ENCODE results near the gene PDSS2. TPM values are rescaled to one million over a fixed set of nuclear protein-coding genes. Genes with fewer than 3 reads are reported as not detected.
"Not testable (repeated sequence)": the region's sequence is repeated elsewhere in the genome, so short reads cannot be mapped to it uniquely, and the experiment has no call there.

PDSS2 gene
- total RNA-seq, 2 donors from 2014 or later, result 6.2 to 10.9 TPM

DNA sequence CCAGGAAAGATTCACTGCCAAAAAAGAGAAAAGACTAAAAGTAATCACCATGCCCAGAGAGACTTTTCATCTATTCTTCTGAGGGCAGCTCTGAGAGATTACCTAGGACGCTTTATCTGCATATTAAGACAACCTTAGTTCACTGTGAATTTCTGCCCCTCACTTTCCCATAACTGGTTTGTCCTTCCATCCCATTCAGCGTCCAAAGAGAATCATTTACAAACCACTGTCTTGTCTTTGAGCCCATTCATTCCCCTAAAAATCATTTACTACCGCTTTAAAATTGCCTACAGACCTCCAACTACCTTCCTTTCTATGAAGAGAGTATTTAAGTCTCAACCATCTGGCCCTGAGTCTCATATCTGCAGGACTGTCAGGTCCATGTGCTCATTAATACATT, 149.0 kb downstream of the PDSS2 start:
- DNase-seq, result no peak
- H3K4me3 ChIP-seq, result no peak overlapping the region
- no peak overlapping the region for H3K27ac ChIP-seq
- TF ChIP-seq POLR2A (IDR thresholded peaks at IDR 0.05), result no peak
- 96 to 100% methylated on average over 3 of the region's 3 CpGs for WGBS, 2 donors
- H3K4me1 ChIP-seq, result peaks cover 7% of the 10 kb centered on the region
- no peaks in the 10 kb centered on the region for H3K36me3 ChIP-seq (replicated peaks in 1 of 2; ENCODE audit: insufficient read depth in 1 of 2, low read depth in 2 of 2)
- H3K27me3 ChIP-seq, result no peaks in the 10 kb centered on the region
- intact Hi-C loops (cut with DNase I), result no loop called here
- H3K9me3 ChIP-seq, result no peaks in the 10 kb centered on the region
- no peak for ATAC-seq

DNA sequence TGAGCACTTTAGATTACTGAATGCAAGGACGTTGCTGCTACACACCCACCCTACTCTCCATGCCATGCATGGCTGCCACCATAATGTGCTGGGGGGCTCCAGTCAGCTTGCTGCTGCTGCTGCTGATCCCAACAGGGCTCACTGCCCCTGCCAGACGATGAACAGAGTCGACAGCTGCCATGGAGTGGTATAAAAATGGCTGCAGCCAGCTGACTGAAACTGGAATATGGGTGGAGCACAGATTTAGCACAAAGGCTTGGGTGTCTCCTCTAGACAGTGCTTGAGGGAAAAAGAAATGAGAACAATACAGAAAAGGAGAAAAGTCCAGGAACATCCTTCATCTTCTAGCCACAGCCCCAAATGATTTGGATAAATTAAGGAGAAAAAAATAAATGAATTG, 150.7 kb downstream of the PDSS2 start:
- WGBS, 2 donors, result 88 to 92% methylated on average over 3 of the region's 3 CpGs
- Histone ChIP-seq H3K9me3 (no peaks in the 10 kb centered on the region), H3K27ac (no peak overlapping the region), H3K36me3 (replicated peaks in 1 of 2; ENCODE audit: insufficient read depth in 1 of 2, low read depth in 2 of 2) (no peaks in the 10 kb centered on the region), H3K27me3 (no peaks in the 10 kb centered on the region), H3K4me1 (no peaks in the 10 kb centered on the region), H3K4me3 (no peak overlapping the region)
- intact Hi-C loops (cut with DNase I), result no loop called here
- DNase-seq (no peak), ATAC-seq (no peak)
- no peak for TF ChIP-seq POLR2A (IDR thresholded peaks at IDR 0.05)
- TF ChIP-seq, protein P1, sequence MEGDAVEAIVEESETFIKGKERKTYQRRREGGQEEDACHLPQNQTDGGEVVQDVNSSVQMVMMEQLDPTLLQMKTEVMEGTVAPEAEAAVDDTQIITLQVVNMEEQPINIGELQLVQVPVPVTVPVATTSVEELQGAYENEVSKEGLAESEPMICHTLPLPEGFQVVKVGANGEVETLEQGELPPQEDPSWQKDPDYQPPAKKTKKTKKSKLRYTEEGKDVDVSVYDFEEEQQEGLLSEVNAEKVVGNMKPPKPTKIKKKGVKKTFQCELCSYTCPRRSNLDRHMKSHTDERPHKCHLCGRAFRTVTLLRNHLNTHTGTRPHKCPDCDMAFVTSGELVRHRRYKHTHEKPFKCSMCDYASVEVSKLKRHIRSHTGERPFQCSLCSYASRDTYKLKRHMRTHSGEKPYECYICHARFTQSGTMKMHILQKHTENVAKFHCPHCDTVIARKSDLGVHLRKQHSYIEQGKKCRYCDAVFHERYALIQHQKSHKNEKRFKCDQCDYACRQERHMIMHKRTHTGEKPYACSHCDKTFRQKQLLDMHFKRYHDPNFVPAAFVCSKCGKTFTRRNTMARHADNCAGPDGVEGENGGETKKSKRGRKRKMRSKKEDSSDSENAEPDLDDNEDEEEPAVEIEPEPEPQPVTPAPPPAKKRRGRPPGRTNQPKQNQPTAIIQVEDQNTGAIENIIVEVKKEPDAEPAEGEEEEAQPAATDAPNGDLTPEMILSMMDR (IDR thresholded peaks at IDR 0.05), result no peak

DNA sequence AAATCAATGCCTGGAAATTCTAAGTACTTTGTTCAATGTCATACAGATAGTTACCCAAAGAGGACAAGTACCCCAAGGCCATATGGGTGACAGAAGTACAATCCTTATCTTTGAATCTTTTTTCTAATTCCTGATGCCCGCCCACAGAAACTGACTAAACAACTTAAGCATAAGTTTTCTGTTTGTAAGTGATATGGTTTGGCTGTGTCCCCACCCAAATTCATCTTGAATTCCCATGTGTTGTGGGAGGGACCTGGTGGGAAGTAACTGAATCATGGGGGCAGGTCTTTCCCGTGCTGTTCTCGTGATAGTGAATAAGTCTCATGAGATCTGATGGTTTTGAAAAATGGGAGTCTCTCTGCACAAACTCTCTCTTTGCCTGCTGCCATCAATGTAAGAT, 153.4 kb downstream of the PDSS2 start:
- H3K27me3 ChIP-seq; H3K4me3 ChIP-seq; DNase-seq; ATAC-seq; H3K4me1 ChIP-seq; H3K9me3 ChIP-seq; H3K36me3 ChIP-seq (replicated peaks in 1 of 2; ENCODE audit: insufficient read depth in 1 of 2, low read depth in 2 of 2); intact Hi-C loops (cut with DNase I); H3K27ac ChIP-seq: not testable (repeated sequence)
- 85 to 87% methylated on average over 3 of the region's 3 CpGs for WGBS, 2 donors

DNA sequence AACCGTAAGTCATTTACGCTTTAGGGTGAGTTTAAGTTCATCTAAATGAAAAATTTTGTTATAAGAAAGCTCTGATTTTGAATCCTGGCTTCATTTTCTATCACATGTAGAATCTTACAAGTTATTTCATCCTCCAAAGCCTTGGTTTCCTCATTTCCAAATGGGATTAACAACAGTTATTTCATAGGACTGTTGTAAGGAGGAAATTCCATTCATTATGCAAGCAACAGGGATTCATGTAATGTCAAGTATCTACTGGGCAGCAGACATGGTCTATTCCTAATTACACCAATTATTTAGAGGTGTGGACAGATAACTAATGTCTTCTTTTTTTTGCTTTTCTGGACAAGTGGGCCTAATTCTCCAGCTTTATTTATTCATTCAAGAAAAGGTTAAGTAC, 154.0 kb downstream of the PDSS2 start:
- ATAC-seq, result no peak
- no peak for DNase-seq
- Histone ChIP-seq H3K36me3 (replicated peaks in 1 of 2; ENCODE audit: insufficient read depth in 1 of 2, low read depth in 2 of 2) (no peaks in the 10 kb centered on the region), H3K4me1 (no peaks in the 10 kb centered on the region), H3K27me3 (no peaks in the 10 kb centered on the region), H3K9me3 (no peaks in the 10 kb centered on the region), H3K4me3 (no peak overlapping the region), H3K27ac (no peak overlapping the region)
- intact Hi-C loops (cut with DNase I), result no loop called here
- no peak for TF ChIP-seq POLR2A (IDR thresholded peaks at IDR 0.05)
- TF ChIP-seq, protein P1 (IDR thresholded peaks at IDR 0.05), result no peak
- 93 to 100% methylated on average over 2 of the region's 2 CpGs for WGBS, 2 donors

DNA sequence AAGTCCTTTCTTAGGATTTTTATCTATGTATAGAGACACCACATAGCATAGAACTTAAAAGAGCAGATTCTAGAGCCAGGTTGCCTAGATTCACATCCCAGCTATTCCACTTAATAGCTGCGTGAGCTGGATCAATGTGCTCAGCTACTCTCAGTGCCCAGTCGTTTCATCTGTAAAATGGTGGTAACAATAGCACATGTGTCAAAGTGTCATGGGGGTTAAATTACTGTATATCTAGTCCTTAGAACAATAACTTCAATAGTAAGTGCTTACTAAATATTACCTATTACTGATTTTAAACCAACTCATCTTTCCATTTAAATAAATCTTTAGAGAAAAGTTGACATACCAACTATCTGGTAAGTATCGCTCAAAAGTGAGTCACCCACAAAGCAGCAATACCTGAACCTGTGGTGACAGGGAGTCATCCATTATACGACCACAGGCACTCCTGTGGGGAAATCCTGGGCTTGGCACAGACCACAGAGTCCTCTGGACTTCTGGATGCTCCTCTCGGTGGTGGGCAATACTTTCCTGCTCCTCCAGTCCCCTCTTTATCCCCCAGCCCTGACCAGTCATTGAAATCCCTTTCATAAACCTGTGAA, 154.8 kb downstream of the PDSS2 start:
- Histone ChIP-seq H3K4me1 (no peaks in the 10 kb centered on the region), H3K4me3 (no peak overlapping the region), H3K27me3 (no peaks in the 10 kb centered on the region), H3K27ac (no peak overlapping the region), H3K9me3 (no peaks in the 10 kb centered on the region), H3K36me3 (replicated peaks in 1 of 2; ENCODE audit: insufficient read depth in 1 of 2, low read depth in 2 of 2) (no peaks in the 10 kb centered on the region)
- intact Hi-C loops (cut with DNase I), result no loop called here
- no peak for DNase-seq
- ATAC-seq, result no peak
- 91 to 94% methylated on average over 5 of the region's 5 CpGs for WGBS, 2 donors
- TF ChIP-seq, protein P1 (IDR thresholded peaks at IDR 0.05), result no peak
- no peak for TF ChIP-seq POLR2A (IDR thresholded peaks at IDR 0.05)

GRCh38 chr6:107293350-107293749, 166.0 kb downstream of the PDSS2 start:
- H3K4me3 ChIP-seq, result no peak overlapping the region
- 80 to 84% methylated on average over 4 of the region's 4 CpGs for WGBS, 2 donors
- ATAC-seq, result no peak
- no peaks in the 10 kb centered on the region for H3K36me3 ChIP-seq (replicated peaks in 1 of 2; ENCODE audit: insufficient read depth in 1 of 2, low read depth in 2 of 2)
- DNase-seq, result no peak
- no peaks in the 10 kb centered on the region for H3K27me3 ChIP-seq
- no peak for TF ChIP-seq POLR2A (IDR thresholded peaks at IDR 0.05)
- TF ChIP-seq, protein P1 (IDR thresholded peaks at IDR 0.05), result no peak
- no peaks in the 10 kb centered on the region for H3K9me3 ChIP-seq
- no peak overlapping the region for H3K27ac ChIP-seq
- intact Hi-C loops (cut with DNase I), result no loop called here
- peaks cover 14% of the 10 kb centered on the region for H3K4me1 ChIP-seq

Measured in body of pancreas (tissue), 4 donors.